ENCODE measurements around the gene MRPS27.

DNA sequence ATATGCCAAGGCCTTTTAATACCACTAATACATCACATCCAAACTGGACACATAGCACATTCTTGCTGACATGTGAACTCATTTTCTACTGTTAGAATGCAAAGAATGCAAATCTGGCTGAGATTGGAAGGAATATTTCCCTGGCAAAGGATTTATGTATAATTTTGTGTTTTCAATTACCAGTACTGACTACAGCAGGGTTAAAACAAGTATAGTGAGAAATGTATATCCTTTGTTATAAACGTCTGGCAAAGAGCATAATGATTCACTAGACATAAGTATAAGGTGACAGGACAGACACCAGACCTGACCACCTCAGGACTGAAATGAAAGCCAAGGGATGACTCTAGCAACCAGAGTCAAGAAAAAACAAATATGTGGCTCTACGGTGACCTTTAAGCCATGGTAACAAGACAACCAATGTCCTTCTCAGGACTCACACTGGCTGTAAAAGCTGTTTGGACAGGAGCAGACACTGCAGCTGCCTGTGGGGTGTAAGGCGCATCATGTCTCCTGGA is 95.0 kb downstream of the MRPS27 start:
- TF ChIP-seq POLR2A (IDR thresholded peaks at IDR 0.05): no peak
- TF ChIP-seq POLR2AphosphoS5 (IDR thresholded peaks at IDR 0.05): no peak

Measured in spleen (tissue), 3 donors.